H9 (cell line): Measurements from ENCODE around the gene ANKMY1. TPM values are rescaled to one million over a fixed set of nuclear protein-coding genes. Genes with fewer than 3 reads are reported as not detected.

Source experiments
- DNase-seq: peaks from one replicate; pipeline ENCODE4 v3.0.0-alpha.2; 2017
- H2AFZ ChIP-seq: one replicate; pipeline ENCODE4 v1.6.1; 2013; ENCODE audit warnings: mild to moderate bottlenecking, low read length, control low read depth, moderate library complexity
- H2AK5ac ChIP-seq: 2 replicates; pipeline ENCODE4 v1.6.1; 2013; ENCODE audit warnings: low read length, control low read depth, mixed read lengths; ENCODE audit not compliant: insufficient read length
- H2BK120ac ChIP-seq: one replicate; pipeline ENCODE4 v1.6.1; 2013; ENCODE audit warnings: low read depth, mild to moderate bottlenecking, low read length, control low read depth, inconsistent platforms; ENCODE audit not compliant: poor library complexity, severe bottlenecking
- H2BK12ac ChIP-seq: 2 replicates; pipeline ENCODE4 v1.6.1; 2013; ENCODE audit warnings: low read length, control low read depth, mixed read lengths, low read depth; ENCODE audit not compliant: insufficient read length
- H2BK15ac ChIP-seq: 2 replicates; pipeline ENCODE4 v1.6.1; 2013; ENCODE audit warnings: low read depth, low read length, control low read depth
- H2BK20ac ChIP-seq: one replicate; pipeline ENCODE4 v1.6.1; 2013; ENCODE audit warnings: low read depth, mild to moderate bottlenecking, low read length, control low read depth, inconsistent platforms; ENCODE audit not compliant: poor library complexity, severe bottlenecking
- H2BK5ac ChIP-seq: 2 replicates; pipeline ENCODE4 v1.6.1; 2013; ENCODE audit warnings: low read length, control low read depth, mixed read lengths; ENCODE audit not compliant: insufficient read length
- H3K14ac ChIP-seq: 2 replicates; pipeline ENCODE4 v1.6.1; 2013; ENCODE audit warnings: low read length, control low read depth; ENCODE audit not compliant: insufficient read depth
- H3K18ac ChIP-seq: 2 replicates; pipeline ENCODE4 v1.6.1; 2013; ENCODE audit warnings: low read depth, mild to moderate bottlenecking, mixed read lengths, low read length, control low read depth; ENCODE audit not compliant: insufficient read length
- H3K23ac ChIP-seq: 2 replicates; pipeline ENCODE4 v1.6.1; 2013; ENCODE audit warnings: low read length, control low read depth, mixed read lengths, low read depth; ENCODE audit not compliant: insufficient read length
- H3K23me2 ChIP-seq: 2 replicates; pipeline ENCODE4 v1.6.1; 2013; ENCODE audit warnings: low read depth, mild to moderate bottlenecking, mixed read lengths, low read length, control low read depth; ENCODE audit not compliant: insufficient read length, poor library complexity, severe bottlenecking
- H3K27ac ChIP-seq: 2 replicates; pipeline ENCODE4 v1.5.1; 2013; ENCODE audit warnings: low read length, control low read depth, mixed read lengths, low read depth; ENCODE audit not compliant: insufficient read length
- H3K27me3 ChIP-seq: 2 replicates; pipeline ENCODE4 v1.6.1; 2013; ENCODE audit warnings: low read length, control low read depth, inconsistent platforms; ENCODE audit not compliant: insufficient read depth
- H3K4ac ChIP-seq: 2 replicates; pipeline ENCODE4 v1.6.1; 2013; ENCODE audit warnings: low read depth, mild to moderate bottlenecking, control low read depth, inconsistent platforms, low read length, moderate library complexity
- H3K4me1 ChIP-seq: 2 replicates; pipeline ENCODE4 v1.6.1; 2013; ENCODE audit warnings: low read length, control low read depth, inconsistent platforms; ENCODE audit not compliant: insufficient read depth
- H3K4me2 ChIP-seq: 2 replicates; pipeline ENCODE4 v1.6.1; 2013; ENCODE audit warnings: low read length, control low read depth, mixed read lengths; ENCODE audit not compliant: insufficient read length, insufficient read depth
- H3K56ac ChIP-seq: 2 replicates; pipeline ENCODE4 v1.6.1; 2013; ENCODE audit warnings: low read depth, mild to moderate bottlenecking, mixed read lengths, low read length, control low read depth; ENCODE audit not compliant: insufficient read length
- H3K79me1 ChIP-seq: 2 replicates; pipeline ENCODE4 v1.6.1; 2013; ENCODE audit warnings: low read depth, mild to moderate bottlenecking, moderate library complexity, low read length, control low read depth, inconsistent platforms; ENCODE audit not compliant: insufficient read depth, poor library complexity, severe bottlenecking
- H3K79me2 ChIP-seq: 2 replicates; pipeline ENCODE4 v1.6.1; 2013; ENCODE audit warnings: low read length, control low read depth, inconsistent platforms; ENCODE audit not compliant: insufficient read depth
- H3K9ac ChIP-seq: 2 replicates; pipeline ENCODE4 v1.6.1; 2013; ENCODE audit warnings: low read length, control low read depth, mixed read lengths; ENCODE audit not compliant: insufficient read length; ENCODE audit errors: extremely low read depth
- H3K9me3 ChIP-seq: one replicate; pipeline ENCODE4 v1.6.1; 2013; ENCODE audit warnings: low read depth, low read length, inconsistent platforms; ENCODE audit not compliant: control insufficient read depth
- H3T11ph ChIP-seq: one replicate; pipeline ENCODE4 v1.6.1; 2013; ENCODE audit warnings: mild to moderate bottlenecking, low read length, control low read depth, inconsistent platforms
- H4K20me1 ChIP-seq: one replicate; pipeline ENCODE4 v1.6.1; 2013; ENCODE audit not compliant: control insufficient read depth, insufficient read length, insufficient read depth
- H4K5ac ChIP-seq: 2 replicates; pipeline ENCODE4 v1.6.1; 2013; ENCODE audit warnings: low read depth, mild to moderate bottlenecking, mixed read lengths, low read length, control low read depth; ENCODE audit not compliant: insufficient read length
- H4K8ac ChIP-seq: replicated peaks from 2 replicates; pipeline ENCODE4 v1.6.1; 2013; ENCODE audit warnings: low read length, control low read depth, mixed read lengths, low read depth; ENCODE audit not compliant: insufficient read length
- H4K91ac ChIP-seq: 2 replicates; pipeline ENCODE4 v1.6.1; 2013; ENCODE audit warnings: low read depth, mild to moderate bottlenecking, moderate library complexity, mixed read lengths, low read length, control low read depth; ENCODE audit not compliant: insufficient read length
- H3K27ac Mint-ChIP-seq, 3 experiments: 2 replicates in 2 of 3; 3 replicates in 1 of 3; pipeline ENCODE4 v1.8.0; 2020 to 2021; ENCODE audit warnings: mixed read lengths in 3 of 3, mild to moderate bottlenecking in 1 of 3, moderate library complexity in 1 of 3
- H3K27me3 Mint-ChIP-seq: 2 replicates; pipeline ENCODE4 v1.8.0; 2021; ENCODE audit warnings: low read depth, mild to moderate bottlenecking, moderate library complexity, mixed read lengths
- H3K36me3 Mint-ChIP-seq, 3 experiments: 2 replicates in 2 of 3; 3 replicates in 1 of 3; pipeline ENCODE4 v1.8.0; 2020 to 2021; ENCODE audit warnings: low read depth in 3 of 3, mixed read lengths in 3 of 3; ENCODE audit not compliant: insufficient read depth in 1 of 3
- H3K4me1 Mint-ChIP-seq, 2 experiments: 2 replicates each; pipeline ENCODE4 v1.8.0; 2020; ENCODE audit warnings: mixed read lengths in 2 of 2
- H3K4me3 Mint-ChIP-seq, 2 experiments: 2 replicates in 1 of 2; 3 replicates in 1 of 2; pipeline ENCODE4 v1.8.0; 2020 to 2021; ENCODE audit warnings: mild to moderate bottlenecking in 2 of 2, mixed read lengths in 2 of 2, moderate library complexity in 1 of 2
- H3K9me3 Mint-ChIP-seq, 2 experiments: 2 replicates in 1 of 2; 3 replicates in 1 of 2; pipeline ENCODE4 v1.8.0; 2020; ENCODE audit warnings: mild to moderate bottlenecking in 2 of 2, mixed read lengths in 2 of 2, moderate library complexity in 1 of 2
- CTCF ChIP-seq: fragments of 200-600 bp; sonication (generic); conservative IDR thresholded peaks from 3 replicates; pipeline ENCODE4 v1.8.0; 2021; ENCODE audit warnings: antibody characterized with exemption, mild to moderate bottlenecking
- WGBS: extraction: QIAGEN DNeasy Blood & Tissue Kit; methylation state at CpG from one replicate; pipeline ENCODE4 v1.1.7; 2013; ENCODE audit warnings: missing lambda C conversion rate, low lambda C conversion rate, mixed read lengths; ENCODE audit not compliant: insufficient read length; ENCODE audit errors: extremely low coverage; 5-methylcytosine and 5-hydroxymethylcytosine counted together
- total RNA-seq: library from RNA; stranded (reverse); gene quantifications from 2 replicates; pipeline ENCODE4 v1.2.1, GENCODE V29; 2021

ANKMY1 gene
- total RNA-seq, 1 experiment from 2014 or later: 13.7 TPM

GRCh38 chr2:240441326-240441992 is 116.3 kb downstream of the ANKMY1 start:
- H3K27me3 Mint-ChIP-seq: peaks cover 23% of the 10 kb centered on the region
- Histone ChIP-seq H2AK5ac (no peak overlapping the region), H3K4me2 (no peak overlapping the region), H3K14ac (no peak overlapping the region), H2AFZ (no peak overlapping the region), H3K79me1 (no peaks in the 10 kb centered on the region), H4K91ac (no peak overlapping the region), H3K27ac (no peak overlapping the region), H2BK5ac (no peak overlapping the region), H4K5ac (no peak overlapping the region), H2BK15ac (no peak overlapping the region), H3K27me3 (peaks cover 13% of the 10 kb centered on the region; the same call in 1 of the 2 replicates), H3K9me3 (no peaks in the 10 kb centered on the region), H4K20me1 (no peaks in the 10 kb centered on the region), H3K79me2 (no peaks in the 10 kb centered on the region; the same call in 1 of the 2 replicates), H2BK20ac (no peak overlapping the region), H2BK12ac (no peak overlapping the region), H3K56ac (no peak overlapping the region), H3K4me1 (no peaks in the 10 kb centered on the region; the same call in 1 of the 2 replicates), H3K9ac (no peak overlapping the region), H3K18ac (no peak overlapping the region), H4K8ac (no peak overlapping the region), H3K4ac (no peak overlapping the region), H3T11ph (no peak overlapping the region), H3K23ac (no peak overlapping the region), H3K23me2 (peaks cover 3% of the 10 kb centered on the region), H2BK120ac (no peak overlapping the region)
- WGBS: no CpG with 5 or more reads among the region's 27 CpGs
- no peak overlapping the region for H3K4me3 Mint-ChIP-seq
- peaks cover 0 to 5% (median 3%) of the 10 kb centered on the region in 3 experiments; a peak in 2 of 7 replicates for H3K36me3 Mint-ChIP-seq
- peaks cover 4 to 11% of the 10 kb centered on the region in 2 experiments for H3K4me1 Mint-ChIP-seq
- no peaks in the 10 kb centered on the region for H3K9me3 Mint-ChIP-seq
- TF ChIP-seq CTCF: no peak
- H3K27ac Mint-ChIP-seq: no peak overlapping the region; a peak in 1 of 7 replicates
- no peak for DNase-seq
